Endothelial cell of umbilical vein (primary cell): ENCODE measurements around the gene TUB. TPM values are rescaled to one million over a fixed set of nuclear protein-coding genes. Genes with fewer than 3 reads are reported as not detected.

ENCODE experiments used
- BruUV-seq: library from RNA; stranded (reverse); fragments of 400-500 nt; replicated peaks from 2 replicates; lab custom pipeline; 2021; lab: Mats Ljungman, UMichigan
- CTCF ChIA-PET: fragments of 300-600, 350-600 bp; sonication (Branson Sonifier 250); formaldehyde crosslinking; loops from one replicate; lab custom pipeline; 2021; ENCODE audit warnings: antibody characterized with exemption, inconsistent platforms; lab: Charles Lee
- POLR2A ChIA-PET: fragments of 300-600, 350-600 bp; sonication (Branson Sonifier 250); formaldehyde crosslinking; loops from one replicate; lab custom pipeline; 2021; ENCODE audit warnings: antibody characterized with exemption, inconsistent platforms; lab: Charles Lee
- DNase-seq: peaks from one replicate; pipeline ENCODE4 v3.0.0-alpha.2; 2011; ENCODE audit warnings: low read depth, low spot score
- FAIRE-seq: peaks from 2 replicates; lab custom pipeline; 2011; peaks lifted over from hg19 to GRCh38; lab: Jason Lieb, UNC
- H2AFZ ChIP-seq: 2 replicates; pipeline ENCODE4 v1.6.0; 2012; ENCODE audit warnings: low read depth, low read length, control low read depth, inconsistent platforms
- H3K27ac ChIP-seq: 2 replicates; pipeline ENCODE4 v1.5.1; 2011; ENCODE audit warnings: low read depth, mild to moderate bottlenecking, control low read depth, low read length, moderate library complexity; ENCODE audit not compliant: insufficient read depth
- H3K27me3 ChIP-seq, 2 experiments: 2 replicates each; pipeline versions ENCODE4 v1.6.0 to v1.6.1; 2011; ENCODE audit warnings: low read length in 2 of 2, mixed read lengths in 1 of 2; ENCODE audit not compliant: control insufficient read depth in 2 of 2, insufficient read depth in 2 of 2
- H3K36me3 ChIP-seq, 2 experiments: 2 replicates in 1 of 2; 3 replicates in 1 of 2; pipeline ENCODE4 v1.5.1; 2011; ENCODE audit warnings: low read length in 2 of 2, mild to moderate bottlenecking in 1 of 2, moderate library complexity in 1 of 2; ENCODE audit not compliant: control insufficient read depth in 2 of 2, insufficient read depth in 2 of 2; ENCODE audit errors: extremely low read depth in 1 of 2
- H3K4me1 ChIP-seq: 3 replicates; pipeline ENCODE4 v1.5.1; 2011; ENCODE audit warnings: mild to moderate bottlenecking, low read length; ENCODE audit not compliant: control insufficient read depth, insufficient read depth; ENCODE audit errors: extremely low read depth
- H3K4me2 ChIP-seq: 2 replicates; pipeline ENCODE4 v1.6.1; 2011; ENCODE audit warnings: low read length, control low read depth, mixed read lengths; ENCODE audit not compliant: insufficient read depth
- H3K4me3 ChIP-seq, 3 experiments: fragments of 200-600 bp in 1 of 3; sonication (generic), shearing (Covaris generic) in 1 of 3; replicated peaks in 1 of 3; 2 replicates each; pipeline ENCODE4 v1.5.1; 2011 to 2016; ENCODE audit warnings: control low read depth in 3 of 3, low read length in 3 of 3, mild to moderate bottlenecking in 2 of 3, inconsistent platforms in 1 of 3, low read depth in 1 of 3, moderate library complexity in 1 of 3; ENCODE audit not compliant: insufficient read depth in 1 of 3
- H3K79me2 ChIP-seq: 2 replicates; pipeline ENCODE4 v1.6.0; 2012; ENCODE audit warnings: low read length, inconsistent platforms; ENCODE audit not compliant: control insufficient read depth, insufficient read depth
- H3K9ac ChIP-seq: replicated peaks from 2 replicates; pipeline ENCODE3; 2011; ENCODE audit warnings: low read length, control low read depth; ENCODE audit not compliant: insufficient read depth; ENCODE audit errors: extremely low read depth
- H3K9me1 ChIP-seq: replicated peaks from 3 replicates; pipeline ENCODE4 v1.6.0; 2011; ENCODE audit warnings: mild to moderate bottlenecking, low read length; ENCODE audit not compliant: control insufficient read depth, insufficient read depth; ENCODE audit errors: extremely low read depth
- H3K9me3 ChIP-seq: replicated peaks from 2 replicates; pipeline ENCODE4 v1.5.1; 2012; ENCODE audit warnings: low read length, inconsistent platforms; ENCODE audit not compliant: control insufficient read depth, insufficient read depth
- H4K20me1 ChIP-seq: replicated peaks from 2 replicates; pipeline ENCODE3; 2011; ENCODE audit warnings: mild to moderate bottlenecking, low read length; ENCODE audit not compliant: control insufficient read depth, insufficient read depth; ENCODE audit errors: extremely low read depth
- CTCF ChIP-seq, 2 donors: IDR thresholded peaks; 1 replicate in 1 of 2; 2 replicates in 1 of 2; pipeline ENCODE4 v1.5.1; 2011; ENCODE audit warnings: low read length in 2 of 2, mild to moderate bottlenecking in 2 of 2, moderate library complexity in 2 of 2, control low read depth in 1 of 2, inconsistent platforms in 1 of 2, low read depth in 1 of 2; ENCODE audit not compliant: insufficient read depth in 1 of 2; ENCODE audit errors: extremely low read depth in 1 of 2
- EZH2 ChIP-seq: IDR thresholded peaks from 2 replicates; pipeline ENCODE4 v1.6.1; 2012; ENCODE audit warnings: borderline replicate concordance, low read depth, mild to moderate bottlenecking, moderate library complexity, low read length, inconsistent platforms; ENCODE audit not compliant: severe bottlenecking
- FOS ChIP-seq: IDR thresholded peaks from 2 replicates; pipeline ENCODE4 v1.6.1; 2011; ENCODE audit warnings: mild to moderate bottlenecking, low read length, moderate library complexity, borderline replicate concordance; ENCODE audit not compliant: insufficient read depth
- GATA2 ChIP-seq: IDR thresholded peaks from 2 replicates; pipeline ENCODE4 v1.7.0; 2011; ENCODE audit warnings: low read depth, mild to moderate bottlenecking, moderate library complexity, mixed read lengths, low read length; ENCODE audit not compliant: insufficient read length, insufficient read depth
- JUN ChIP-seq: IDR thresholded peaks from 2 replicates; pipeline ENCODE4 v1.6.1; 2011; ENCODE audit warnings: borderline replicate concordance, low read depth; ENCODE audit not compliant: insufficient read length, insufficient read depth
- MAX ChIP-seq: IDR thresholded peaks from 2 replicates; pipeline ENCODE4 v1.6.1; 2011; ENCODE audit not compliant: insufficient read depth, insufficient read length
- MYC ChIP-seq: IDR thresholded peaks from one replicate; pipeline ENCODE4 v1.6.1; 2011; ENCODE audit warnings: mild to moderate bottlenecking, low read depth, low read length
- POLR2A ChIP-seq: IDR thresholded peaks from 2 replicates; pipeline ENCODE4 v1.6.1; 2012; ENCODE audit warnings: low read depth, mild to moderate bottlenecking, control low read depth, low read length
- POLR2AphosphoS5 ChIP-seq: IDR thresholded peaks from 2 replicates; pipeline ENCODE4 v1.6.1; 2012; ENCODE audit warnings: low read depth, mild to moderate bottlenecking, control low read depth, low read length, moderate library complexity; ENCODE audit not compliant: insufficient read depth
- dilution Hi-C: fragments of 300-500 bp; cut with MboI; formaldehyde crosslinking; loops from one replicate; pipeline ENCODE4 v1.15.0; 2019; ENCODE audit warnings: low sequenced_read_pairs; ENCODE audit not compliant: extremely low pct_ligation_motif_present
- intact Hi-C: fragments of 100-400 bp; cut with micrococcal nuclease; formaldehyde crosslinking; loops from one replicate; pipeline ENCODE4 v1.10.0; 2022
- polyA plus RNA-seq, 4 experiments: library from polyadenylated mRNA; depleted of rRNA in 3 of 4; stranded (reverse) in 3 of 4; unstranded in 1 of 4; fragments of >200 nt; gene quantifications; 2 replicates each; pipeline versions ENCODE4 v1.2.1 to v1.2.3, GENCODE V29; 2011 to 2012; ENCODE audit warnings: missing spikeins in 1 of 4
- total RNA-seq: library from RNA; stranded (reverse); gene quantifications from 2 replicates; pipeline ENCODE4 v1.2.3, GENCODE V29; 2021

TUB gene
- total and polyA plus RNA-seq, 2 donors (not counting 3 experiments of a cell fraction or from before 2014, with no cell fraction given): 2.3 to 3.9 TPM

- no peaks in the 10 kb centered on the region for H3K9me3 ChIP-seq
- no peaks in the 10 kb centered on the region for H4K20me1 ChIP-seq
- no peak overlapping the region for H3K9ac ChIP-seq
- H3K4me3 ChIP-seq: no peak overlapping the region
- peaks cover 0 to under 1% of the 10 kb centered on the region in 2 experiments for H3K27me3 ChIP-seq
- dilution Hi-C loops (no loop called here), intact Hi-C loops (no loop called here)
- H3K27ac ChIP-seq: no peak overlapping the region
- TF ChIP-seq POLR2AphosphoS5: no peak
- no peak for TF ChIP-seq POLR2A
- no peak for TF ChIP-seq FOS
- no peak for TF ChIP-seq CTCF (IDR thresholded peaks at IDR 0.05; ENCODE audit: extremely low read depth in 1 of 2, insufficient read depth in 1 of 2, low read depth in 1 of 2, low read length in 2 of 2)
- TF ChIP-seq GATA2: no peak
- TF ChIP-seq MAX: no peak
- TF ChIP-seq EZH2: no peak
- no peak for TF ChIP-seq MYC
- no peak for TF ChIP-seq JUN
- DNase-seq: no peak
- no peaks in the 10 kb centered on the region for H3K4me1 ChIP-seq
- H3K4me2 ChIP-seq: no peak overlapping the region
- H3K79me2 ChIP-seq: no peaks in the 10 kb centered on the region
- H2AFZ ChIP-seq: no peak overlapping the region
- ChIA-PET POLR2A (no interaction called here), CTCF (interaction anchor here (0.9 to 12.3 kb wide), 6 partner anchors 16 to 934 kb away, joined by 3 to 528 read pairs (median 9); partner anchors contain the start of gene TUB)
- FAIRE-seq: no peak
- H3K36me3 ChIP-seq: no peaks in the 10 kb centered on the region
- no peaks in the 10 kb centered on the region for H3K9me1 ChIP-seq
- no TSS peak for BruUV-seq
These were observed 48.9 kb upstream of the TUB start for GRCh38 chr11:8032122-8032521.
